HCT116 (cell line): ENCODE measurements around the gene MRPL20. TPM values are rescaled to one million over a fixed set of nuclear protein-coding genes. Genes with fewer than 3 reads are reported as not detected.

Experiments used
- ATAC-seq: fragments of 200-7000 bp; cut with Tn5 transposase; 2 replicates; pipeline ENCODE4 v1.9.1; 2020; ENCODE audit warnings: mild to moderate bottlenecking, moderate library complexity
- BruUV-seq: library from RNA; stranded (reverse); fragments of 400-500 nt; replicated peaks from 2 replicates; lab custom pipeline; 2021; lab: Mats Ljungman, UMichigan
- CTCF ChIA-PET: fragments of 300-600 bp; sonication (Branson Sonifier 250); formaldehyde crosslinking; loops from one replicate; lab custom pipeline; 2021; ENCODE audit warnings: antibody characterized with exemption; lab: Charles Lee
- POLR2A ChIA-PET: fragments of 300-600, 350-600 bp; sonication (Branson Sonifier 250); formaldehyde crosslinking; loops from one replicate; lab custom pipeline; 2021; ENCODE audit warnings: antibody characterized with exemption; lab: Charles Lee
- RAD21 ChIA-PET, 2 experiments: fragments of 300-600 bp; sonication (Branson Sonifier 250); formaldehyde crosslinking; loops; one replicate each; lab custom pipeline; 2023; ENCODE audit warnings: low total read pairs in 2 of 2; ENCODE audit not compliant: uncharacterized antibody in 2 of 2, unreplicated experiment in 2 of 2, low non-redundant PET in 1 of 2; lab: Charles Lee
- DNase-seq: peaks from one replicate; pipeline ENCODE4 v3.0.0-alpha.2; 2010; ENCODE audit warnings: low read depth, low spot score
- H2AFZ ChIP-seq: fragments of 200-600 bp; shearing (Covaris generic), sonication (generic); 2 replicates; pipeline ENCODE4 v1.6.1; 2017; ENCODE audit warnings: low read depth, mixed run types, mixed read lengths, antibody characterized with exemption, low read length; ENCODE audit not compliant: poor library complexity, severe bottlenecking
- H3K27ac ChIP-seq: 2 replicates; pipeline ENCODE4 v1.5.1; 2012; ENCODE audit warnings: low read depth, low read length
- H3K27me3 ChIP-seq: fragments of 200-600 bp; sonication (generic); 2 replicates; pipeline ENCODE4 v1.6.1; 2016; ENCODE audit warnings: mixed run types, low read length, mixed read lengths; ENCODE audit not compliant: insufficient read depth
- H3K36me3 ChIP-seq, 2 experiments: fragments of 200-500 bp in 1 of 2; fragments of 200-600 bp in 1 of 2; sonication (Bioruptor generic) in 1 of 2; sonication (generic) in 1 of 2; 2 replicates each; pipeline versions ENCODE4 v1.5.1 to v1.6.1; 2014 to 2016; ENCODE audit warnings: low read length in 2 of 2, inconsistent platforms in 1 of 2, mixed read lengths in 1 of 2, mixed run types in 1 of 2; ENCODE audit not compliant: insufficient read depth in 2 of 2, control insufficient read depth in 1 of 2
- H3K4me1 ChIP-seq, 2 experiments: fragments of 200-600 bp in 1 of 2; sonication (generic) in 1 of 2; 2 replicates each; pipeline versions ENCODE4 v1.5.1 to v1.6.1; 2012 to 2017; ENCODE audit warnings: low read length in 2 of 2, inconsistent platforms in 1 of 2, mild to moderate bottlenecking in 1 of 2, mixed read lengths in 1 of 2, mixed run types in 1 of 2, moderate library complexity in 1 of 2; ENCODE audit not compliant: insufficient read depth in 2 of 2, control insufficient read depth in 1 of 2
- H3K4me2 ChIP-seq: fragments of 200-600 bp; sonication (generic); 2 replicates; pipeline ENCODE4 v1.6.1; 2017; ENCODE audit warnings: mixed run types, low read length, mixed read lengths
- H3K4me3 ChIP-seq, 2 experiments: fragments of 200-600 bp in 1 of 2; sonication (generic) in 1 of 2; replicated peaks in 1 of 2; 2 replicates each; pipeline ENCODE4 v1.5.1; 2011 to 2016; ENCODE audit warnings: low read length in 2 of 2, control low read depth in 1 of 2, low read depth in 1 of 2, mild to moderate bottlenecking in 1 of 2, mixed read lengths in 1 of 2, mixed run types in 1 of 2
- H3K79me2 ChIP-seq: fragments of 200-600 bp; sonication (generic); 2 replicates; pipeline ENCODE4 v1.6.1; 2017; ENCODE audit warnings: mild to moderate bottlenecking, mixed run types, low read length, moderate library complexity, mixed read lengths; ENCODE audit not compliant: insufficient read depth
- H3K9ac ChIP-seq: fragments of 200-600 bp; sonication (generic); 2 replicates; pipeline ENCODE4 v1.6.1; 2016; ENCODE audit warnings: low read length, mixed read lengths
- H3K9me2 ChIP-seq: fragments of 200-600 bp; sonication (generic), shearing (Covaris generic); 2 replicates; pipeline ENCODE4 v1.6.1; 2017; ENCODE audit warnings: mixed run types, mild to moderate bottlenecking, moderate library complexity; ENCODE audit not compliant: insufficient read depth
- H3K9me3 ChIP-seq, 2 experiments: fragments of 200-500 bp in 1 of 2; fragments of 200-600 bp in 1 of 2; sonication (Bioruptor generic) in 1 of 2; sonication (generic) in 1 of 2; 2 replicates each; pipeline ENCODE4 v1.6.1; 2014 to 2017; ENCODE audit warnings: low read length in 2 of 2, mixed read lengths in 2 of 2, inconsistent platforms in 1 of 2, low read depth in 1 of 2, mild to moderate bottlenecking in 1 of 2, mixed run types in 1 of 2, moderate library complexity in 1 of 2; ENCODE audit not compliant: control insufficient read depth in 1 of 2, insufficient read depth in 1 of 2
- H4K20me1 ChIP-seq: fragments of 200-600 bp; sonication (generic), shearing (Covaris generic); 2 replicates; pipeline ENCODE4 v1.6.1; 2017; ENCODE audit warnings: mixed run types, mild to moderate bottlenecking, moderate library complexity; ENCODE audit not compliant: insufficient read depth
- CTCF ChIP-seq, 3 experiments: fragments of 200-600 bp in 1 of 3; sonication (generic) in 1 of 3; IDR thresholded peaks in 2 of 3; conservative IDR thresholded peaks in 1 of 3; 2 replicates each; pipeline ENCODE4 v1.5.1; 2012 to 2017; ENCODE audit warnings: low read depth in 2 of 3, low read length in 2 of 3, antibody characterized with exemption in 1 of 3, borderline replicate concordance in 1 of 3, control low read depth in 1 of 3, mild to moderate bottlenecking in 1 of 3, mixed read lengths in 1 of 3, mixed run types in 1 of 3, moderate library complexity in 1 of 3; ENCODE audit not compliant: insufficient read depth in 1 of 3
- FOSL1 ChIP-seq: IDR thresholded peaks from 2 replicates; pipeline ENCODE4 v1.6.1; 2012; ENCODE audit warnings: low read depth
- POLR2A ChIP-seq: IDR thresholded peaks from 2 replicates; pipeline ENCODE4 v1.7.0; 2011; ENCODE audit warnings: borderline replicate concordance; ENCODE audit not compliant: insufficient read depth, insufficient read length; ENCODE audit errors: extremely low read depth
- POLR2AphosphoS5 ChIP-seq: IDR thresholded peaks from 2 replicates; pipeline ENCODE4 v1.6.1; 2011; ENCODE audit warnings: mild to moderate bottlenecking, low read depth, low read length, moderate library complexity
- ZFX ChIP-seq: fragments of 450-650 bp; IDR thresholded peaks from 2 replicates; pipeline ENCODE4 v1.6.1; 2017
- intact Hi-C: fragments of 100-400 bp; cut with micrococcal nuclease; formaldehyde crosslinking; loops from 2 replicates; pipeline ENCODE4 v1.10.0; 2022
- total RNA-seq: library from RNA; stranded (reverse); gene quantifications from one replicate; pipeline ENCODE4 v1.2.1, GENCODE V29; 2021; ENCODE audit not compliant: unreplicated experiment

MRPL20 gene
- total RNA-seq, 1 experiment from 2014 or later = 131 TPM

- POLR2A ChIA-PET = no interaction called here
Measured at GRCh38 chr1:1435106-1435903, 28.2 kb upstream of the MRPL20 start, which contains the start of gene VWA1. Gene VWA1, plus strand, starts transcription at chr1:1435690. Its CDS starts 59 bp downstream, at chr1:1435749.

More at GRCh38 chr1:1435106-1435903, 28.2 kb upstream of the MRPL20 start, which contains the start of gene VWA1:
- ChIA-PET CTCF (no interaction called here), RAD21 (no interaction called here)
- H3K36me3 ChIP-seq = no peaks in the 10 kb centered on the region
- DNase-seq = no peak
- H3K9me2 ChIP-seq = no peaks in the 10 kb centered on the region
- H3K79me2 ChIP-seq = peaks cover 33% of the 10 kb centered on the region; the same call in 1 of the 2 replicates
- H3K27ac ChIP-seq = peak within 1 kb of the TSS; percentile 99
- H3K9me3 ChIP-seq = no peaks in the 10 kb centered on the region
- intact Hi-C loops = no loop called here
- peak within 1 kb of the TSS; percentile 99 for H3K4me2 ChIP-seq
- TSS peak; percentile 62 for BruUV-seq
- peak within 1 kb of the TSS; percentile 80 to 92 for H3K4me3 ChIP-seq
- no peak within 1 kb of the TSS for H2AFZ ChIP-seq
- ATAC-seq = peak; percentile 62
- no peaks in the 10 kb centered on the region for H4K20me1 ChIP-seq
- peaks cover 43 to 62% of the 10 kb centered on the region in 2 experiments for H3K4me1 ChIP-seq
- TF ChIP-seq POLR2AphosphoS5 = peak; percentile 86
- TF ChIP-seq CTCF (IDR thresholded peaks at IDR 0.05 in 2 of 3, conservative IDR thresholded peaks at IDR 0.05 in 1 of 3; ENCODE audit: borderline replicate concordance in 1 of 3, insufficient read depth in 1 of 3, low read depth in 2 of 3, low read length in 2 of 3) = no peak
- TF ChIP-seq ZFX = peak; percentile 47; the same call in 1 of the 2 replicates
- TF ChIP-seq FOSL1 = no peak
- TF ChIP-seq POLR2A = peak; percentile 70
- peak within 1 kb of the TSS; percentile 88 for H3K9ac ChIP-seq
- no peaks in the 10 kb centered on the region for H3K27me3 ChIP-seq
